Suprapubic skin (tissue), 4 donors: Measurements from ENCODE around the gene RALGAPA2.

Source experiments
- EP300 ChIP-seq: sonication (generic); formaldehyde crosslinking; IDR thresholded peaks from one replicate; pipeline ENCODE4 v1.6.1; 2017; ENCODE audit warnings: antibody characterized with exemption
- POLR2AphosphoS5 ChIP-seq, 3 donors: sonication (generic); formaldehyde crosslinking; IDR thresholded peaks; one replicate each; pipeline ENCODE4 v1.6.1; 2017; ENCODE audit warnings: antibody characterized with exemption in 3 of 3
- TF ChIP-seq, protein P1 (sequence below), 2 donors: fragments of 200-600 bp in 1 of 2; fragments of 450-650 bp in 1 of 2; sonication (generic) in 1 of 2; IDR thresholded peaks; one replicate each; pipeline ENCODE4 v1.5.1; 2016 to 2019; ENCODE audit warnings: antibody characterized with exemption in 2 of 2, mild to moderate bottlenecking in 1 of 2, moderate library complexity in 1 of 2

DNA sequence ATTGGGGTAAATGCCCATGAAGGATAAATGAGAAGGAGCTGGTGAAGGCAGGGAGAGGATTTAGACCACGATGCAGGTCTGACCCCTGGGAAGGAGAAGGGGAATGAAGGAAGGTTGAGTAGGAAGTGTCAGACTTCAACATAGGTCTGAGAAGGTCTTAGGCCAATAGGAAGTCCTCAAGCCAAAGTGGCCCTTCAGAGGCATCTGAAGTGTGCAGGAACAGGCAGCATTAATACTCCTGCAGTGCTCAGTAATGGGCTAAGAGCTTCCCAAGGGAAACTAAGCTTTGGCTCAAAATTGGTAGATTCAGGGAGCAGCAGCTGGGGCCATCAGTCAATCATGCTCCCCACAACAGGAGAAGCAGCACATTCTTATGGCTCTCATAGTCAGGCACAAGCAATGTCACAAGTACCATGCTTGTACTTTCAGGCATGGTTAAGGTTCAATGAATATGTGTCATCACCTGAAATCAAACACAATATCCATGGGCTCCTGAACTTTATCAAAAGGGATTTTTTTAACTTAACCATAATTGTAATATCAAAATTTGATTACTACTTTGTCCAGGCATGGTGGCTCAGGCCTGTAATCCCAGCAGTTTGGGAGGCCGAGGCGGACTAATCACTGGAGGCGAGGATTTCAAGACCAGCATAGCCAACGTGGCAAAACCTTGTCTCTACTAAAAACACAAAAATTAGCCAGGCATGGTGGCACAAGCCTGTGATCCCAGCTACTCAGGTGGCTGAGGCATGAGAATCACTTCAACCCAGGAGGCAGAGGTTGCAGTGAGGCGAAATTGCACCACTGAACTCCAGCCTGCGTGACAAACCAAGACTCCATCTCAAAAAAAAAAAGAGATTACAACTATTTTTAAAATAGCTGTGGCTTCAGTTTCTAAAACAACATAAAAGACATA lies 9.9 kb downstream of the RALGAPA2 start:
- TF ChIP-seq, protein P1, sequence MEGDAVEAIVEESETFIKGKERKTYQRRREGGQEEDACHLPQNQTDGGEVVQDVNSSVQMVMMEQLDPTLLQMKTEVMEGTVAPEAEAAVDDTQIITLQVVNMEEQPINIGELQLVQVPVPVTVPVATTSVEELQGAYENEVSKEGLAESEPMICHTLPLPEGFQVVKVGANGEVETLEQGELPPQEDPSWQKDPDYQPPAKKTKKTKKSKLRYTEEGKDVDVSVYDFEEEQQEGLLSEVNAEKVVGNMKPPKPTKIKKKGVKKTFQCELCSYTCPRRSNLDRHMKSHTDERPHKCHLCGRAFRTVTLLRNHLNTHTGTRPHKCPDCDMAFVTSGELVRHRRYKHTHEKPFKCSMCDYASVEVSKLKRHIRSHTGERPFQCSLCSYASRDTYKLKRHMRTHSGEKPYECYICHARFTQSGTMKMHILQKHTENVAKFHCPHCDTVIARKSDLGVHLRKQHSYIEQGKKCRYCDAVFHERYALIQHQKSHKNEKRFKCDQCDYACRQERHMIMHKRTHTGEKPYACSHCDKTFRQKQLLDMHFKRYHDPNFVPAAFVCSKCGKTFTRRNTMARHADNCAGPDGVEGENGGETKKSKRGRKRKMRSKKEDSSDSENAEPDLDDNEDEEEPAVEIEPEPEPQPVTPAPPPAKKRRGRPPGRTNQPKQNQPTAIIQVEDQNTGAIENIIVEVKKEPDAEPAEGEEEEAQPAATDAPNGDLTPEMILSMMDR (IDR thresholded peaks at IDR 0.05) = no peak
- TF ChIP-seq POLR2AphosphoS5 (IDR thresholded peaks at IDR 0.05) (no peak), EP300 (no peak)
